ENCODE data around the gene TENT4A.
A peak's percentile ranks its signal among the peaks of the same experiment; 100 is the strongest.

TENT4A gene

DNA sequence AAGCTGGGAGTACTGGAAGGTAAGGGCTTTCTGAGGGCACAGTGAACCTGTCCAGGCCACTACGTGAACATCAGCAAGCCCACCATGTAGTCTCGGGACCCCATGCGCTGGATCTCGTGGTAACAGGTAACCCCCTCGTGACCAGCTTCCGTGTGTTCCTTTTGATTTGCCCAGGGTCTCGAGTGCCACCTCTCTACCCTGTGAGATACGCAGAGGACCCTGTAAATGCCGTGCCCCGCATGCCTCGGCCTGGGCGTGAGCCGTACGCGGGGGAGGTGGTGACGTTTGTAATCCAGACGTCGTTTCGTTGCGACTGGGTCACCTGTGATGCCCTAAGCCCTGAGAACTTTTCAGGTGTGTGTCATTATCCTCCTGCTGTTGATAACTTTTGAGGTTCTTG lies 45.5 kb downstream of the TENT4A start (continued):
- TF ChIP-seq, protein P1, sequence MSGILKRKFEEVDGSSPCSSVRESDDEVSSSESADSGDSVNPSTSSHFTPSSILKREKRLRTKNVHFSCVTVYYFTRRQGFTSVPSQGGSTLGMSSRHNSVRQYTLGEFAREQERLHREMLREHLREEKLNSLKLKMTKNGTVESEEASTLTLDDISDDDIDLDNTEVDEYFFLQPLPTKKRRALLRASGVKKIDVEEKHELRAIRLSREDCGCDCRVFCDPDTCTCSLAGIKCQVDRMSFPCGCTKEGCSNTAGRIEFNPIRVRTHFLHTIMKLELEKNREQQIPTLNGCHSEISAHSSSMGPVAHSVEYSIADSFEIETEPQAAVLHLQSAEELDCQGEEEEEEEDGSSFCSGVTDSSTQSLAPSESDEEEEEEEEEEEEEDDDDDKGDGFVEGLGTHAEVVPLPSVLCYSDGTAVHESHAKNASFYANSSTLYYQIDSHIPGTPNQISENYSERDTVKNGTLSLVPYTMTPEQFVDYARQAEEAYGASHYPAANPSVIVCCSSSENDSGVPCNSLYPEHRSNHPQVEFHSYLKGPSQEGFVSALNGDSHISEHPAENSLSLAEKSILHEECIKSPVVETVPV (CRISPR knock-in tag; IDR thresholded peaks at IDR 0.05), result no peak
- TF ChIP-seq RARB (CRISPR knock-in tag; IDR thresholded peaks at IDR 0.05), result no peak
- TF ChIP-seq CSDC2 (CRISPR knock-in tag; IDR thresholded peaks at IDR 0.05), result no peak
- no peak for TF ChIP-seq GLIS3 (CRISPR knock-in tag; IDR thresholded peaks at IDR 0.05)
- TF ChIP-seq TOX (CRISPR knock-in tag; IDR thresholded peaks at IDR 0.05; ENCODE audit: borderline replicate concordance), result no peak
- no peak for TF ChIP-seq PPARA (CRISPR knock-in tag; IDR thresholded peaks at IDR 0.05; ENCODE audit: borderline replicate concordance)

DNA sequence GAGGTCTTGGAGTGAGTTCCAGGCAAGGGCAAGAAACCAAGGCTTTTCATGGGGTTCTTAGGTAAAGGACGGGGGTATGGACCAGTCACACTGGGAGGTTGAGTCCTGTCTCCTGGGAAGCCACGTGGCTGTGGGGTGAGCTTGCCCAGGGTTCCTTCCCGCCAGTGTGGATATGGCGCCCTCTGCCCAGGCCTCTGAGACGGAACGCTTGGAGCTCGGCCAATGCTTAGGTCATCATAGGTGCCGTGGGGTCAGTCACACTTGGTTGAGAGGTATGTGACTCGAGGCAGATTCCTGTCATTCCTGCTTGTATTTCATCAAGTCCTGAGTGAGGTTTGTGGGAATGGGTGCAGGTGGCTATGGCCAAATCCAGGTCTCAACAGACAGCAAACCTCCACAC lies 46.2 kb downstream of the TENT4A start:
- peak; percentile 22 for ATAC-seq
- TF ChIP-seq, protein P2, sequence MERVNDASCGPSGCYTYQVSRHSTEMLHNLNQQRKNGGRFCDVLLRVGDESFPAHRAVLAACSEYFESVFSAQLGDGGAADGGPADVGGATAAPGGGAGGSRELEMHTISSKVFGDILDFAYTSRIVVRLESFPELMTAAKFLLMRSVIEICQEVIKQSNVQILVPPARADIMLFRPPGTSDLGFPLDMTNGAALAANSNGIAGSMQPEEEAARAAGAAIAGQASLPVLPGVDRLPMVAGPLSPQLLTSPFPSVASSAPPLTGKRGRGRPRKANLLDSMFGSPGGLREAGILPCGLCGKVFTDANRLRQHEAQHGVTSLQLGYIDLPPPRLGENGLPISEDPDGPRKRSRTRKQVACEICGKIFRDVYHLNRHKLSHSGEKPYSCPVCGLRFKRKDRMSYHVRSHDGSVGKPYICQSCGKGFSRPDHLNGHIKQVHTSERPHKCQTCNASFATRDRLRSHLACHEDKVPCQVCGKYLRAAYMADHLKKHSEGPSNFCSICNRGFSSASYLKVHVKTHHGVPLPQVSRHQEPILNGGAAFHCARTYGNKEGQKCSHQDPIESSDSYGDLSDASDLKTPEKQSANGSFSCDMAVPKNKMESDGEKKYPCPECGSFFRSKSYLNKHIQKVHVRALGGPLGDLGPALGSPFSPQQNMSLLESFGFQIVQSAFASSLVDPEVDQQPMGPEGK (CRISPR knock-in tag; IDR thresholded peaks at IDR 0.05; ENCODE audit: borderline replicate concordance), result no peak
- TF ChIP-seq BACH2 (CRISPR knock-in tag; IDR thresholded peaks at IDR 0.05; ENCODE audit: borderline replicate concordance), result no peak
- TF ChIP-seq ZFP3 (CRISPR knock-in tag; IDR thresholded peaks at IDR 0.05), result no peak
- no peak for TF ChIP-seq ZNF8 (CRISPR knock-in tag; IDR thresholded peaks at IDR 0.05)
- no peak for TF ChIP-seq RARB (CRISPR knock-in tag; IDR thresholded peaks at IDR 0.05)
- no peak for TF ChIP-seq TCF4 (CRISPR knock-in tag; IDR thresholded peaks at IDR 0.05; ENCODE audit: borderline replicate concordance)
- TF ChIP-seq ARNTL (CRISPR knock-in tag; IDR thresholded peaks at IDR 0.05; ENCODE audit: borderline replicate concordance, low read depth), result no peak
- TF ChIP-seq GLIS3 (CRISPR knock-in tag; IDR thresholded peaks at IDR 0.05), result no peak
- no peak for TF ChIP-seq ZNF565 (CRISPR knock-in tag; conservative IDR thresholded peaks at IDR 0.05; ENCODE audit: low read depth)
- TF ChIP-seq ESRRG (CRISPR knock-in tag; IDR thresholded peaks at IDR 0.05), result no peak
- no peak for TF ChIP-seq TOX (CRISPR knock-in tag; IDR thresholded peaks at IDR 0.05; ENCODE audit: borderline replicate concordance)
- no peak for TF ChIP-seq ISL1 (CRISPR knock-in tag; IDR thresholded peaks at IDR 0.05)
- no peak for TF ChIP-seq OSR1 (CRISPR knock-in tag; IDR thresholded peaks at IDR 0.05)
- TF ChIP-seq ZC3H10 (CRISPR knock-in tag; IDR thresholded peaks at IDR 0.05), result no peak

DNA sequence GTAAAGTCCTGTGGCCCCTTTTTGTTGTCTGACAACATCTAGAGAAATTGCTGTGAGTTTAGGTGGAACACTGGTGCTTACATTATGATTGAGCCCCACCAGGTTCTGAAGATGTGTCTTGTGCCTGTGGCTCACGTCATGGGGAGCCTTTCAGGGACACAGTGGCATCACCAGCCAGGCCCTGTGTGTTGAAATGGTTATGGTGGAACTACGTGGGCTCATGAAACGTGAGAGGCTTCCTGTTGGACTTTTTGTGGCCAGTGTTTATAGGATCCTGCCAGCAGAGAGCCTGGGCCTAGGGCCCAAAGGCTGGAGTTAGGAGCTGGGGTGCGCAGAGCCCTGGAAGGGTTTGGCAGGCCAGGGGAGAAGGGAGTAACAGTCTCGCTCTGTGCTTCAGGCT lies 46.8 kb downstream of the TENT4A start:
- TF ChIP-seq ZNF565 (CRISPR knock-in tag; conservative IDR thresholded peaks at IDR 0.05; ENCODE audit: low read depth) (no peak), RARB (CRISPR knock-in tag; IDR thresholded peaks at IDR 0.05) (no peak), BACH2 (CRISPR knock-in tag; IDR thresholded peaks at IDR 0.05; ENCODE audit: borderline replicate concordance) (no peak), ISL1 (CRISPR knock-in tag; IDR thresholded peaks at IDR 0.05) (no peak), ZFP3 (CRISPR knock-in tag; IDR thresholded peaks at IDR 0.05) (no peak), ARNTL (CRISPR knock-in tag; IDR thresholded peaks at IDR 0.05; ENCODE audit: borderline replicate concordance, low read depth) (no peak), ZNF8 (CRISPR knock-in tag; IDR thresholded peaks at IDR 0.05) (no peak), GLIS3 (CRISPR knock-in tag; IDR thresholded peaks at IDR 0.05) (no peak), TCF4 (CRISPR knock-in tag; IDR thresholded peaks at IDR 0.05; ENCODE audit: borderline replicate concordance) (no peak), ZNF70 (CRISPR knock-in tag; IDR thresholded peaks at IDR 0.05) (no peak), TOX (CRISPR knock-in tag; IDR thresholded peaks at IDR 0.05; ENCODE audit: borderline replicate concordance) (no peak), CSDC2 (CRISPR knock-in tag; IDR thresholded peaks at IDR 0.05) (no peak), ZC3H10 (CRISPR knock-in tag; IDR thresholded peaks at IDR 0.05) (no peak), SNAI2 (CRISPR knock-in tag; IDR thresholded peaks at IDR 0.05) (no peak)
- TF ChIP-seq, protein P3, sequence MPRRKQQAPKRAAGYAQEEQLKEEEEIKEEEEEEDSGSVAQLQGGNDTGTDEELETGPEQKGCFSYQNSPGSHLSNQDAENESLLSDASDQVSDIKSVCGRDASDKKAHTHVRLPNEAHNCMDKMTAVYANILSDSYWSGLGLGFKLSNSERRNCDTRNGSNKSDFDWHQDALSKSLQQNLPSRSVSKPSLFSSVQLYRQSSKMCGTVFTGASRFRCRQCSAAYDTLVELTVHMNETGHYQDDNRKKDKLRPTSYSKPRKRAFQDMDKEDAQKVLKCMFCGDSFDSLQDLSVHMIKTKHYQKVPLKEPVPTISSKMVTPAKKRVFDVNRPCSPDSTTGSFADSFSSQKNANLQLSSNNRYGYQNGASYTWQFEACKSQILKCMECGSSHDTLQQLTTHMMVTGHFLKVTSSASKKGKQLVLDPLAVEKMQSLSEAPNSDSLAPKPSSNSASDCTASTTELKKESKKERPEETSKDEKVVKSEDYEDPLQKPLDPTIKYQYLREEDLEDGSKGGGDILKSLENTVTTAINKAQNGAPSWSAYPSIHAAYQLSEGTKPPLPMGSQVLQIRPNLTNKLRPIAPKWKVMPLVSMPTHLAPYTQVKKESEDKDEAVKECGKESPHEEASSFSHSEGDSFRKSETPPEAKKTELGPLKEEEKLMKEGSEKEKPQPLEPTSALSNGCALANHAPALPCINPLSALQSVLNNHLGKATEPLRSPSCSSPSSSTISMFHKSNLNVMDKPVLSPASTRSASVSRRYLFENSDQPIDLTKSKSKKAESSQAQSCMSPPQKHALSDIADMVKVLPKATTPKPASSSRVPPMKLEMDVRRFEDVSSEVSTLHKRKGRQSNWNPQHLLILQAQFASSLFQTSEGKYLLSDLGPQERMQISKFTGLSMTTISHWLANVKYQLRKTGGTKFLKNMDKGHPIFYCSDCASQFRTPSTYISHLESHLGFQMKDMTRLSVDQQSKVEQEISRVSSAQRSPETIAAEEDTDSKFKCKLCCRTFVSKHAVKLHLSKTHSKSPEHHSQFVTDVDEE (CRISPR knock-in tag; IDR thresholded peaks at IDR 0.05), result no peak
- TF ChIP-seq, protein P4, sequence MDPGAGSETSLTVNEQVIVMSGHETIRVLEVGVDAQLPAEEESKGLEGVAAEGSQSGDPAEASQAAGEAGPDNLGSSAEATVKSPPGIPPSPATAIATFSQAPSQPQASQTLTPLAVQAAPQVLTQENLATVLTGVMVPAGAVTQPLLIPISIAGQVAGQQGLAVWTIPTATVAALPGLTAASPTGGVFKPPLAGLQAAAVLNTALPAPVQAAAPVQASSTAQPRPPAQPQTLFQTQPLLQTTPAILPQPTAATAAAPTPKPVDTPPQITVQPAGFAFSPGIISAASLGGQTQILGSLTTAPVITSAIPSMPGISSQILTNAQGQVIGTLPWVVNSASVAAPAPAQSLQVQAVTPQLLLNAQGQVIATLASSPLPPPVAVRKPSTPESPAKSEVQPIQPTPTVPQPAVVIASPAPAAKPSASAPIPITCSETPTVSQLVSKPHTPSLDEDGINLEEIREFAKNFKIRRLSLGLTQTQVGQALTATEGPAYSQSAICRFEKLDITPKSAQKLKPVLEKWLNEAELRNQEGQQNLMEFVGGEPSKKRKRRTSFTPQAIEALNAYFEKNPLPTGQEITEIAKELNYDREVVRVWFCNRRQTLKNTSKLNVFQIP (CRISPR knock-in tag; IDR thresholded peaks at IDR 0.05; ENCODE audit: borderline replicate concordance, low read depth), result no peak
- TF ChIP-seq, protein P2 (CRISPR knock-in tag; IDR thresholded peaks at IDR 0.05; ENCODE audit: borderline replicate concordance), result no peak
- TF ChIP-seq, protein P5, sequence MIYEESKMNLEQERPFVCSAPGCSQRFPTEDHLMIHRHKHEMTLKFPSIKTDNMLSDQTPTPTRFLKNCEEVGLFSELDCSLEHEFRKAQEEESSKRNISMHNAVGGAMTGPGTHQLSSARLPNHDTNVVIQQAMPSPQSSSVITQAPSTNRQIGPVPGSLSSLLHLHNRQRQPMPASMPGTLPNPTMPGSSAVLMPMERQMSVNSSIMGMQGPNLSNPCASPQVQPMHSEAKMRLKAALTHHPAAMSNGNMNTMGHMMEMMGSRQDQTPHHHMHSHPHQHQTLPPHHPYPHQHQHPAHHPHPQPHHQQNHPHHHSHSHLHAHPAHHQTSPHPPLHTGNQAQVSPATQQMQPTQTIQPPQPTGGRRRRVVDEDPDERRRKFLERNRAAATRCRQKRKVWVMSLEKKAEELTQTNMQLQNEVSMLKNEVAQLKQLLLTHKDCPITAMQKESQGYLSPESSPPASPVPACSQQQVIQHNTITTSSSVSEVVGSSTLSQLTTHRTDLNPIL (CRISPR knock-in tag; IDR thresholded peaks at IDR 0.05; ENCODE audit: low read depth), result no peak
- TF ChIP-seq, protein P1 (CRISPR knock-in tag; IDR thresholded peaks at IDR 0.05), result no peak
- no peak for ATAC-seq
